Measurements from ENCODE around the gene YPEL3.
"Not testable (repeated sequence)": the region's sequence is repeated elsewhere in the genome, so short reads cannot be mapped to it uniquely, and the experiment has no call there.

DNA sequence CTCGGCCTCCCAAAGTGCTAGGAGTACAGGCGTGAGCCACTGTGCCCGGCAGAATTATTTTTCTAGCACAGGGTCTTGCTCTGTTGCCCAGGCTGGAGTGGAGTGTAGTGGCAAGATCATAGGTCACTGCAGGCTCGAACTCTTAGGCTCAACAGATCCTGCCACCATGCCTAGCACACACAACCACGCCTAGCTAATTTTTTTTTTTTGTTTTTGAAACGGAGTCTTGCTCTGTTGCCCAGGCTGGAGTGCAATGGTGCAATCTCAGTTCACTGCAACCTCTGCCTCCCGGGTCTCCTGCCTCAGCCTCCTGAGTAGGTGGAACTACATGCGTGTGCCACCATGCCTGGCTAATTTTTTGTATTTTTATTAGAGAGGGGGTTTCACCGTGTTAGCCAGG is 29.7 kb upstream of the YPEL3 start:
- TF ChIP-seq, protein P1, sequence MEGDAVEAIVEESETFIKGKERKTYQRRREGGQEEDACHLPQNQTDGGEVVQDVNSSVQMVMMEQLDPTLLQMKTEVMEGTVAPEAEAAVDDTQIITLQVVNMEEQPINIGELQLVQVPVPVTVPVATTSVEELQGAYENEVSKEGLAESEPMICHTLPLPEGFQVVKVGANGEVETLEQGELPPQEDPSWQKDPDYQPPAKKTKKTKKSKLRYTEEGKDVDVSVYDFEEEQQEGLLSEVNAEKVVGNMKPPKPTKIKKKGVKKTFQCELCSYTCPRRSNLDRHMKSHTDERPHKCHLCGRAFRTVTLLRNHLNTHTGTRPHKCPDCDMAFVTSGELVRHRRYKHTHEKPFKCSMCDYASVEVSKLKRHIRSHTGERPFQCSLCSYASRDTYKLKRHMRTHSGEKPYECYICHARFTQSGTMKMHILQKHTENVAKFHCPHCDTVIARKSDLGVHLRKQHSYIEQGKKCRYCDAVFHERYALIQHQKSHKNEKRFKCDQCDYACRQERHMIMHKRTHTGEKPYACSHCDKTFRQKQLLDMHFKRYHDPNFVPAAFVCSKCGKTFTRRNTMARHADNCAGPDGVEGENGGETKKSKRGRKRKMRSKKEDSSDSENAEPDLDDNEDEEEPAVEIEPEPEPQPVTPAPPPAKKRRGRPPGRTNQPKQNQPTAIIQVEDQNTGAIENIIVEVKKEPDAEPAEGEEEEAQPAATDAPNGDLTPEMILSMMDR (IDR thresholded peaks at IDR 0.05) = not testable (repeated sequence)
- not testable (repeated sequence) for TF ChIP-seq POLR2A, POLR2AphosphoS5 (IDR thresholded peaks at IDR 0.05)
